Measurements from ENCODE around the gene PDLIM5. TPM values are rescaled to one million over a fixed set of nuclear protein-coding genes. Genes with fewer than 3 reads are reported as not detected.
"Not testable (repeated sequence)": the region's sequence is repeated elsewhere in the genome, so short reads cannot be mapped to it uniquely, and the experiment has no call there.

The PDLIM5 gene
- total RNA-seq, 2 donors from 2014 or later: 17.6 to 21.4 TPM

- H3K9me3 Mint-ChIP-seq: no peaks in the 10 kb centered on the region
- no peaks in the 10 kb centered on the region for H3K36me3 Mint-ChIP-seq (ENCODE audit: insufficient read depth in 2 of 2)
- no peak overlapping the region for H3K4me3 Mint-ChIP-seq
- no peak overlapping the region for H3K27ac Mint-ChIP-seq
- no peak for DNase-seq
- H3K4me1 Mint-ChIP-seq (ENCODE audit: low read depth): peaks cover 21% of the 10 kb centered on the region
- no peak for ATAC-seq (replicated peaks in 1 of 2)
- H3K27me3 Mint-ChIP-seq (ENCODE audit: low read depth): no peaks in the 10 kb centered on the region
These were observed 6.0 kb downstream of the PDLIM5 start for GRCh38 chr4:94457692-94458106.

DNA sequence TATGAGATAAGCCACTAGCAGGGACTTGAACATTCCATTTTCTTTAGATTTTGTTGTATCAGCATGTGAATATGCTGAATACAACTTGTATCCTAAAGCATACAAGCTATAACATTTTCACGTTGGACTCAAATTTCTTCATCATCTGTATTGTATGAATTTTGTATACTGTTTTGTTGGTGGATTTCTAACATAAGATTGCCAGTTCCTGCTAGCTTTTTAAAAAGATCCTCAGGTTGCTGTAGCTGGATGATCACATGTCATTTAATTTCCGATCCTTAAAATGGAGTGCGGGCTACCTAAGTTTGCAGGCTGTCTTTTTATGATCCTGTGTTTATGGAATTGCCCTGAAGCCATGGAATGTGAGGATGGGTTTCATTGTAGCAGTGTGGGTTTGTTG is 6.9 kb downstream of the PDLIM5 start:
- H3K4me3 Mint-ChIP-seq: no peak overlapping the region
- no peaks in the 10 kb centered on the region for H3K9me3 Mint-ChIP-seq
- H3K27me3 Mint-ChIP-seq (ENCODE audit: low read depth): no peaks in the 10 kb centered on the region
- peaks cover 13% of the 10 kb centered on the region for H3K4me1 Mint-ChIP-seq (ENCODE audit: low read depth)
- ATAC-seq (replicated peaks in 1 of 2) (no peak), DNase-seq (no peak)
- no peaks in the 10 kb centered on the region for H3K36me3 Mint-ChIP-seq (ENCODE audit: insufficient read depth in 2 of 2)
- no peak overlapping the region for H3K27ac Mint-ChIP-seq

GRCh38 chr4:94459462-94460161 is 7.9 kb downstream of the PDLIM5 start:
- ATAC-seq (replicated peaks in 1 of 2) (no peak), DNase-seq (no peak)
- Mint-ChIP-seq H3K27me3 (ENCODE audit: low read depth) (no peaks in the 10 kb centered on the region), H3K27ac (no peak overlapping the region), H3K4me3 (no peak overlapping the region), H3K9me3 (no peaks in the 10 kb centered on the region), H3K4me1 (ENCODE audit: low read depth) (peaks cover 10% of the 10 kb centered on the region), H3K36me3 (ENCODE audit: insufficient read depth in 2 of 2) (no peaks in the 10 kb centered on the region)

GRCh38 chr4:94461506-94461905 is 9.8 kb downstream of the PDLIM5 start:
- Mint-ChIP-seq H3K36me3 (ENCODE audit: insufficient read depth in 2 of 2) (no peaks in the 10 kb centered on the region), H3K9me3 (no peaks in the 10 kb centered on the region), H3K27me3 (ENCODE audit: low read depth) (no peaks in the 10 kb centered on the region), H3K4me3 (no peak overlapping the region), H3K4me1 (ENCODE audit: low read depth) (peaks cover 9% of the 10 kb centered on the region), H3K27ac (no peak overlapping the region)
- no peak for DNase-seq
- ATAC-seq (replicated peaks in 1 of 2): no peak

- no peak overlapping the region for H3K4me3 Mint-ChIP-seq
- ATAC-seq (replicated peaks in 1 of 2) (no peak), DNase-seq (no peak)
- no peaks in the 10 kb centered on the region for H3K27me3 Mint-ChIP-seq (ENCODE audit: low read depth)
- peaks cover 9% of the 10 kb centered on the region for H3K4me1 Mint-ChIP-seq (ENCODE audit: low read depth)
- H3K36me3 Mint-ChIP-seq (ENCODE audit: insufficient read depth in 2 of 2): no peaks in the 10 kb centered on the region
- no peak overlapping the region for H3K27ac Mint-ChIP-seq
- H3K9me3 Mint-ChIP-seq: no peaks in the 10 kb centered on the region
These were observed 10.8 kb downstream of the PDLIM5 start for GRCh38 chr4:94462572-94462971.

DNA sequence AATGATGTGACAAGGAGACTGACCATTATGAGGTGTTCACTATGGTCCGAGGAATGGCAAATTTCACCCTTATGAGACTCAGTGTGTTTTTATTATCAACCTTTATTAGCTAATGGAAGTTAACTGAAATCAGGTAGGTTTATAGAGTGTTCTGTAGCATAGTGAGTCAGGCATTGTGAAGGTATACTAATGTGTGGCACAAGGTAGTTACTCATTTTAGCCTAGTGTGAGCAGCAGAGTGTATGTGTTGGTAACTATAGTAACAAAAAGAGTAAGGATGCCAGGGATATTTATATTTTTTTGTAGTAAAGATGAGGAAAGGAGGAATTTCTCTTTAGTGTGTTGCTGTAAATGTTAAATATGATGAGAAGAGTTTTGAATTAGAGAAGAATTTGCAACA is 12.0 kb downstream of the PDLIM5 start:
- H3K27ac Mint-ChIP-seq: no peak overlapping the region
- peaks cover 9% of the 10 kb centered on the region for H3K4me1 Mint-ChIP-seq (ENCODE audit: low read depth)
- no peaks in the 10 kb centered on the region for H3K27me3 Mint-ChIP-seq (ENCODE audit: low read depth)
- no peak for DNase-seq
- peaks cover 0 to 1% of the 10 kb centered on the region in 2 donors for H3K9me3 Mint-ChIP-seq
- no peak overlapping the region for H3K4me3 Mint-ChIP-seq
- no peaks in the 10 kb centered on the region for H3K36me3 Mint-ChIP-seq (ENCODE audit: insufficient read depth in 2 of 2)
- ATAC-seq (replicated peaks in 1 of 2): peak in 1 of 2 donors; percentile 48

DNA sequence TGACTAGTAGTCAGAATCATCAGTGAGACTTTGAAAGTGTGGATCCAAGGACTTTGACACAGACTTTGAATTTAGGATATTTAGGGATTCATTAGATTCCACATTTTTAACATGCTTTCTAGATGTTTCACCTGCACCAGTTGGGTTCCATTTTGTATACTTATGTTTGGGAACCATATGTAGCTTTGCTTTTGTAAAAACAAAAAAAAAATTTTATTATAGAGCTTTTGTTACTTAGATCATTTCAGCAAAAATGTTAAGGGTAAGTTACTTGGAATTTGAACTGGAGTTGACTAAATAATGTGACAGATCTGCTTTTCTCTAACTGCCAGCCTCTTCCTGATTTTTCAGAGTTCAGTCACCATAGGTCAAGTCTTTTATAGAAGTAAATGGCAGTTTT is 14.6 kb downstream of the PDLIM5 start:
- no peak for ATAC-seq (replicated peaks in 1 of 2)
- no peak overlapping the region for H3K4me3 Mint-ChIP-seq
- peaks cover 1 to 7% of the 10 kb centered on the region in 2 donors for H3K9me3 Mint-ChIP-seq
- no peak for DNase-seq
- H3K27ac Mint-ChIP-seq: no peak overlapping the region
- no peaks in the 10 kb centered on the region for H3K4me1 Mint-ChIP-seq (ENCODE audit: low read depth)
- peaks cover 5 to 6% of the 10 kb centered on the region in 2 donors for H3K36me3 Mint-ChIP-seq (ENCODE audit: insufficient read depth in 2 of 2)
- no peaks in the 10 kb centered on the region for H3K27me3 Mint-ChIP-seq (ENCODE audit: low read depth)

DNA sequence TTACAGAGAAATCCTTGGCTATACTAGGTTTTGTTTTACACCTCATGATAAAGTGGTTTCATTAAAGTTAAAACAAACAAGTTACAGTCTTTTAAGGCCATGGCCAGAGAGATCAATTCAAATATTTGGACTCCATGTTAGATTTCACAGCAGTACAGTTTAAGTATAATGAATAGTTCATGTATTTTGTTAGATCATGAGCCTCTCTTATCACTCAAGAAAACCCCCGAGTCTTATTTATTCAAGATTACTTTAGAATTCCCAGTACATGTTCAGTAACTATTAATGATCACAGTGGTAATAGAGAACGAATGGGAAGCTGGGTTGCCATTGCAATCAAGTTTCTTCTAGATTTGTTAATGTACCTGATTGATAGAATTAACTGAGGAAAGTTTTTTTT is 15.2 kb downstream of the PDLIM5 start:
- Mint-ChIP-seq H3K27ac (no peak overlapping the region), H3K4me1 (ENCODE audit: low read depth) (no peaks in the 10 kb centered on the region), H3K36me3 (ENCODE audit: insufficient read depth in 2 of 2) (peaks cover 5 to 6% of the 10 kb centered on the region in 2 donors), H3K9me3 (peaks cover 1 to 7% of the 10 kb centered on the region in 2 donors), H3K27me3 (ENCODE audit: low read depth) (no peaks in the 10 kb centered on the region), H3K4me3 (no peak overlapping the region)
- DNase-seq (no peak), ATAC-seq (replicated peaks in 1 of 2) (no peak)

- peaks cover 5 to 6% of the 10 kb centered on the region in 2 donors for H3K36me3 Mint-ChIP-seq (ENCODE audit: insufficient read depth in 2 of 2)
- H3K27me3 Mint-ChIP-seq (ENCODE audit: low read depth): no peaks in the 10 kb centered on the region
- H3K4me3 Mint-ChIP-seq: no peak overlapping the region
- peak overlapping the region; percentile 56 for H3K27ac Mint-ChIP-seq
- H3K4me1 Mint-ChIP-seq (ENCODE audit: low read depth): no peaks in the 10 kb centered on the region
- ATAC-seq (replicated peaks in 1 of 2): no peak
- peaks cover 1 to 7% of the 10 kb centered on the region in 2 donors for H3K9me3 Mint-ChIP-seq
- DNase-seq: no peak
These were observed 16.5 kb downstream of the PDLIM5 start for GRCh38 chr4:94468093-94468769.

DNA sequence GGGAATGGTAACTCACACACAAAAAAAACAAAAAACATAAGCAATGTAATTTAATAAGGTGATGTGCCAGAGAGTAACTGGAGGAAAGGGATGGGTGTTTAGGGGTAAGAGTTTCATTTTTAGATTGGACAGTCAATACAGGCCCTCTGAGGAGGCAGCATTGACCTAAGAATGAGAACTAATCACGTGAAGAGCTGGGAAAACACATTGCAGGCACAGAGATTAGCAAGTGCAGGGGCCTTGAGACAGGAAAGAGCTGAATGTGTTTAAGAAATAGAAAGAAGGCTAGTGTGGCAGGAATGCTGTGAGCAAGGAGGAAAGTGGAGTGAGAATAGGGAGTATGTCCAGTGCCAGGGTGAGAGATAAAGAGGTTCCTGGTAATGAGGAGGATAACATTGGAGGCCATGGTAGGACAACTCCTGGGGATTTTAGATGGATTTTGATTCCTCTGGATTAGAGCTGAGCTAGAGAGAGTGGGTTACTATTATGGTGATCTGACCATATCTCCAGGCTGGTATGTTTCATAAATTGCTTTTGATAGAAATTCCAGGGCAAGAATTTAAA is 17.6 kb downstream of the PDLIM5 start:
- Mint-ChIP-seq H3K27me3 (ENCODE audit: low read depth) (no peaks in the 10 kb centered on the region), H3K4me3 (no peak overlapping the region), H3K27ac (no peak overlapping the region), H3K36me3 (ENCODE audit: insufficient read depth in 2 of 2) (peaks cover 5 to 6% of the 10 kb centered on the region in 2 donors), H3K9me3 (peaks cover 1 to 7% of the 10 kb centered on the region in 2 donors), H3K4me1 (ENCODE audit: low read depth) (no peaks in the 10 kb centered on the region)
- DNase-seq (no peak), ATAC-seq (replicated peaks in 1 of 2) (no peak)

DNA sequence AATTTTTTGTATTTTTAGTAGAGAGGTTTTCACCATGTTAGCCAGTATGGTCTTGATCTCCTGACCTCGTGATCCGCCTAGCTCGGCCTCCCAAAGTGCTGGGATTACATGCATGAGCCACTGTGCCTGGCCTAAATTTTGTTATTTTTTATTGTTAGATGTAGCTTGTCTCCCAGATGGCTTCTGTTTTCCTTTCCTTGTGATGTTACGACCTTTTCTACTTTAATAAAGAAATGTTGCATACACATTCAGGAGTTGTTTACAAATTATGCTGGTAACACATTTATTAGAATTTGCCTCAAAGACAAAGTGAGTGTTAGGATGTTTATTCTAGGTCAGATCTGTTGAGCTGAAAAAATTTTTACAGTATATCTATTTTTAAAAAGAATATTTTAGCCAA is 18.4 kb downstream of the PDLIM5 start:
- Mint-ChIP-seq H3K36me3 (ENCODE audit: insufficient read depth in 2 of 2) (peaks cover 5 to 6% of the 10 kb centered on the region in 2 donors), H3K4me1 (ENCODE audit: low read depth) (no peaks in the 10 kb centered on the region), H3K27ac (no peak overlapping the region), H3K9me3 (peaks cover 1 to 7% of the 10 kb centered on the region in 2 donors), H3K27me3 (ENCODE audit: low read depth) (no peaks in the 10 kb centered on the region), H3K4me3 (no peak overlapping the region)
- ATAC-seq (replicated peaks in 1 of 2): no peak
- DNase-seq: no peak

DNA sequence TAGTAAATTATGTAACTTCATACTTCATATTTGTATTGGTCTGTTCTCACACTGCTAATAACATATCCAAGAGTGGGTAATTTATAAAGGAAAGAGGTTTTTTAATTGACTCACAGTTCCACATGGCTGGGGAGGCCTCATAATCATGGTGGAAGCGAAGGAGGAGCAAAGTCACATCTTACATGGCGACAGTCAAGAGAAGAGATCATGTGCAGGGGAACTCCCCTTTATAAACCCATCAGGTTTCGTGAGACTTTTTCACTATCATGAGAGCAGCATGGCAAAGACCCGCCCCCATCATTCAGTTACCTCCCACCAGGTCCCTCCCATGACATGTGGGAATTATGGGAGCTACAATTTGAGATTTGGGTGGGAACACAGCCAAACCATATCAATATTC is 19.0 kb downstream of the PDLIM5 start:
- ATAC-seq (replicated peaks in 1 of 2); H3K27me3 Mint-ChIP-seq (ENCODE audit: low read depth); H3K9me3 Mint-ChIP-seq; H3K4me3 Mint-ChIP-seq; H3K4me1 Mint-ChIP-seq (ENCODE audit: low read depth); H3K27ac Mint-ChIP-seq; H3K36me3 Mint-ChIP-seq (ENCODE audit: insufficient read depth in 2 of 2); DNase-seq: not testable (repeated sequence)

- ATAC-seq (replicated peaks in 1 of 2) (no peak), DNase-seq (no peak)
- Mint-ChIP-seq H3K27ac (no peak overlapping the region), H3K36me3 (ENCODE audit: insufficient read depth in 2 of 2) (peaks cover 5 to 6% of the 10 kb centered on the region in 2 donors), H3K4me3 (no peak overlapping the region), H3K27me3 (ENCODE audit: low read depth) (no peaks in the 10 kb centered on the region), H3K4me1 (ENCODE audit: low read depth) (no peaks in the 10 kb centered on the region), H3K9me3 (peaks cover 1 to 7% of the 10 kb centered on the region in 2 donors)
These were observed 20.5 kb downstream of the PDLIM5 start for GRCh38 chr4:94472056-94472826.

Data from activated T-cell treated with anti-CD3 and anti-CD28 coated beads, Interleukin-2, amount 50 U/mL, for 72 hours (primary cell).